HG03175 (cell line): ENCODE results near the gene FAM185A.
"Not testable (repeated sequence)": the region's sequence is repeated elsewhere in the genome, so short reads cannot be mapped to it uniquely, and the experiment has no call there.

ENCODE experiments used
- ATAC-seq: cut with Tn5 transposase; IDR thresholded peaks from one replicate; pipeline ENCODE4 v1.9.1; 2021; ENCODE audit warnings: mild to moderate bottlenecking, moderate library complexity; ENCODE audit not compliant: unreplicated experiment

FAM185A gene

GRCh38 chr7:102776217-102776616 lies 27.4 kb downstream of the FAM185A start:
- not testable (repeated sequence) for ATAC-seq

DNA sequence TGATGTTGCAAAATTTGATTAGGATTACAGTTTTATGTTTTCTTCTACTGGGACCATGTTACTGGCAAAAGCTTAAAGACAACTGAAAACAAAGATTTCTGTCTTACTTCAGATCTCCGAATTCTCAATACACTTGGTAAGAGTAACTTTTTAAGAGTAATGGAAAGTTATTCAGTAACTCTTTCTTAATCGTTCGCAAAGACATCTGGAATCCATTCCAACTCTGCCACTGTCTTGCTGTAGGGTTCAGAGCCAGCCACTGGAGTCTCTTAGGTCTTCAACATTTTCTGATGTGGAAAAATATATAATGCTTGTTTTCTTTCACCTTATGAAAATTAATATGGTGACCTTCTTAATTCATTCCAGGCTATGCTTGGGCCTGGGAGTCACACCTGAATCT lies 29.9 kb downstream of the FAM185A start:
- ATAC-seq, result not testable (repeated sequence)

DNA sequence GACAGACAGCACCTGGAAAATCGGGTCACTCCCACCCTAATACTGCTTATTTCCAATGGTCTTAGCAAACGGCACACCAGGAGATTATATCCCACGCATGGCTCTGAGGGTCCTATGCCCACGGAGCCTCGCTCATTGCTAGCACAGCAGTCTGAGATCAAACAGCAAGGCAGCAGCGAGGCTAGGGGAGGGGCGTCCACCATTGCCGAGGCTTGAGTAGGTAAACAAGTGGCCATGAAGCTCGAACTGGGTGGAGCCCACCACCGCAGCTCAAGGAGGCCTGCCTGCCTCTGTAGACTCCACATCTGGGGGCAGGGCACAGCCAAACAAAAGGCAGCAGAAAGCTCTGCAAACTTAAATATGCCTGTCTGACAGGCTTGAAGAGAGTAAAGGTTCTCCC lies 32.1 kb downstream of the FAM185A start:
- not testable (repeated sequence) for ATAC-seq

DNA sequence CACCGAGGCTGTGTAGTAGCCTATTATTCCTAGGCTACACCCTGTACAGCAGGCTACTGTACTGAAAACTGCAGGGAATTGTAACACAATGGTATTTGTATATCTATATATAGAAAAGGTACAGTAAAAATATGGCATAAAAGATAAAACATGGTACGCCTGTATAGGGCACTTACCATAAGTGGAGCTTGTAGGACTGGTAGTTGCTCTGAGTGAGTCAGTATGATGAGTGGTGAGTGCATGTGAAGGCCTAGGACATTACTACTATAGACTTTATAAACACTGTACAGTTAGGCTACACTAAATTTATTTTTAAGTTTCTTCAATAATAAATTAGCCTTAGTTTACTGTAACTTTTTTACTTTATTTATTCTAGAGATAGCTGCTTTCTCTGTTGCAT lies 40.0 kb downstream of the FAM185A start:
- ATAC-seq, result not testable (repeated sequence)

DNA sequence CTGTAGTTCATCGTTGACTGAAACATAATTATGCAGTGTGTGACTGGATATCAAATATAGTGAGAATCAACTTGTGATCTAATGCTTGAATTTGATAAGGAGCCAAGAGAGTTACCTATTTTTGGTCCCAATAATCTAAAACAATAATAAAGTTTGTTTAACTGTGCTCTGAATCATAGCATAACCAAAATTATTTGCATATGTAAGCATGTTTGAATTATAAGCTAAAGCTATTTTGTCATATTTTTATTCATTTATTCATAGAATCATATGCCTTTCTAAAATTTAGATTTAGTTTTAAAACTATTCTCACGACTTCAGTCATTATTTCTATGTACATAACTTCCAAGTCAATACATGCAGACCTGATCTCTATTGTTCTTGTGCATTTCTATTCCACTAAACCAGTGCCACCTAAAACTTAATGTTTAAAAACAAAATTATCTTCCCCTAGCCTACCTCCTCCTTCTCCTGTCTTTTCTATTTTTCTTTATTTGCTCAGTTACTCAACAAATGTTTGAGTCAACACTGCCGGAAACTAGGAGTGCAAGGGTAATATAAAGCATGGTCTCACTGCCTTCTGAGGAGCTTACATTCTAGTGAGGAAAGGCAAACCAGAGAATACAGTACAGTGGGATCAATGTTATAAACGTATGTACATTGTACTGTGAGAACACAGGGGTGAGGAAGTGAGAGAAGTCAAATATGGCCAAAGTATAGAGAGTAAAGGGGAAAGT lies 41.7 kb downstream of the FAM185A start:
- ATAC-seq, result not testable (repeated sequence)

GRCh38 chr7:102791367-102791766 lies 42.6 kb downstream of the FAM185A start:
- not testable (repeated sequence) for ATAC-seq

- not testable (repeated sequence) for ATAC-seq
Observed at GRCh38 chr7:102791831-102792230, 43.0 kb downstream of the FAM185A start.

GRCh38 chr7:102794567-102794966 lies 45.8 kb downstream of the FAM185A start:
- not testable (repeated sequence) for ATAC-seq

- not testable (repeated sequence) for ATAC-seq
Observed at GRCh38 chr7:102795987-102796595, 47.3 kb downstream of the FAM185A start.

GRCh38 chr7:102806613-102807012 lies 57.8 kb downstream of the FAM185A start:
- ATAC-seq, result no peak

GRCh38 chr7:102810916-102811315 lies 62.1 kb downstream of the FAM185A start:
- no peak for ATAC-seq

DNA sequence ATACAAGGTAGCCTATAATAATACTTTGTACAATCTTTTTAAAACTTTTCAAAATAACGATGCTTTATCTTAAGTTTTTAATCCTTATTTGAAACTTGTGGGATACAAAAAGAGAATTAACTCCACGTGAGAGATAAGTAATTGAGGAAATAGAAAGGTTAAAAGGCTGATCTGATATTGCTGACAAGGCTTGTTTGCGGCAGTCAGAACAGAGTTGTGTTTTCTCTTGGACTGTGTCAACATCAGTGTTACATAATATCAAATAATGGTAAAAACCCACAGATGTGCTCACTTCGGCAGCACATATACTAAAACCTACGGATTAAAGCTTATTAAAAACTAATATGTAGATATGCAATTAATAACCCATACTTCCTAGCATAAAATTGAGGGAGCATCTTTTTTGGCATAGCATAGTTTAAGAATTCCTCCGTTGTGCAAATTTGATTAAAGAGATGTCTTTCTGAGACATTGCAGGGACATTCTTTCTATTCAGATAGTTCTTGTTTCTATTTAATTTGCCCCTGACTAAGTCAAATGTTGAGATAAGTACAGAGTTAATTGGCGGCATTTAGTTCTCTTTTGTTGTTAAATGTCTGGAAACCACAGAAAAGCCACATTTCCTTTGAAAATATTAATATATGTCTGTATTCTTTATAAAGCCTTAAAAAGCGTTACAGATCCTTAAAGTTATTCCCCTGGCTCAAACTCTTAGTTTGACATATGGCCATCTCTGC lies 63.3 kb downstream of the FAM185A start:
- ATAC-seq, result no peak

GRCh38 chr7:102813191-102814024 lies 64.6 kb downstream of the FAM185A start:
- ATAC-seq, result no peak

GRCh38 chr7:102814025-102814471 lies 65.2 kb downstream of the FAM185A start:
- no peak for ATAC-seq

DNA sequence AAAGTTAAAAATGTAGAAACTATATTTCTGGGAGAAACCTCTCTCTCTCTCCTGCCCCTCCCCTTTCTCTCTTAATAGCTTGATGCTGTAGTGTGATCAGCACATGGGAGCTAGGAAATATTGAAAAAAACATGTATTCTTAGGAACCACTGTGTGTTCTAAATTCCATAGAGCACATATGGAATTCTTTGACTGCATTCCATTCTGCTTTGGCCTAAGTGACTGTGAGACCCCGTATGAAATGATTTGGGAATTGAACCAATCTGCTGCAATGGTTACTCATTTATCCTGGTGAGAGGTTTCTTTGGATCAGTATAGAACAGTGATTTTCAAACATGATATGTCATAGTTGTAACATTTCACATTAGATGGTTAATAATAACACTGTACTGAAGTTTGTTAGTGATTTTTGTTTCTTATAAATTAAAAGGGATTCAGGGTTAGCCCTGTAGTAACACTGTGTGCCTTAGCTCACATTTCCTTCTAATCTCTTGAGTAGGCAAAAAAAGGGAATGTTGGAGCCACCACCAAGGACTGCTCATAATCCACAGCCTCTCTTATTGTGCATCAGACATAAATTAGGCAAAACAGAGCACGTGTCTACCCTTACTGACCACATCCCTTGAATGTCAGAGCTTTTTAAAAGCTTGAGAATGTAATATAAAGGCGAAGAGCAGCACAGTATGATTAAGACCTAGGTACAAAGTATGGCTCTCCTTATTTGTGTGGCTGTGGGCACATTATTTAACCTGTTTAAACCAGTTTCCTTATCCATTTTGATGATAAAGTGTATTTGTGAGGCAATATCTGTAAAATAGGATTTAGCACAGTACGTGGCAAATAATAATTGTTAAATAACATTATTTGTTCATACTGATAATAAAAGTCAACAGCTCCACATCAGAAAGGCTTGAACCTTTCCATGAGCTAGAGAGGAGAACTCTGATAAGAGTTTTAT lies 69.1 kb downstream of the FAM185A start:
- ATAC-seq, result no peak

- ATAC-seq, result no peak
Observed at GRCh38 chr7:102819151-102819550, 70.4 kb downstream of the FAM185A start.

- no peak for ATAC-seq
Observed at GRCh38 chr7:102821994-102822747, 73.4 kb downstream of the FAM185A start.

- ATAC-seq, result no peak
Observed at GRCh38 chr7:102823390-102824119, 74.8 kb downstream of the FAM185A start.
